Measurements from ENCODE around the gene TRIM22.
A peak's percentile ranks its signal among the peaks of the same experiment; 100 is the strongest.
"Not testable (repeated sequence)": the region's sequence is repeated elsewhere in the genome, so short reads cannot be mapped to it uniquely, and the experiment has no call there.

TRIM22 gene

GRCh38 chr11:5682890-5683441 is 6.6 kb upstream of the TRIM22 start:
- Mint-ChIP-seq H3K4me1 (ENCODE audit: low read depth) (peaks cover 39% of the 10 kb centered on the region), H3K4me3 (peak overlapping the region; percentile 98)

GRCh38 chr11:5683620-5684019 is 6.0 kb upstream of the TRIM22 start:
- Mint-ChIP-seq H3K27ac (peak overlapping the region; percentile 98), H3K36me3 (ENCODE audit: low read depth) (peaks cover 23% of the 10 kb centered on the region), H3K4me1 (ENCODE audit: low read depth) (peaks cover 43% of the 10 kb centered on the region), H3K4me3 (peak overlapping the region; percentile 98)
- H3K9me3 Mint-ChIP-seq; H3K27me3 Mint-ChIP-seq (ENCODE audit: low read depth): not testable (repeated sequence)

More at GRCh38 chr11:5682890-5683441, 6.6 kb upstream of the TRIM22 start:
- not testable (repeated sequence) for H3K9me3 Mint-ChIP-seq; H3K27ac Mint-ChIP-seq; H3K27me3 Mint-ChIP-seq (ENCODE audit: low read depth)
- peaks cover 28% of the 10 kb centered on the region for H3K36me3 Mint-ChIP-seq (ENCODE audit: low read depth)

- Mint-ChIP-seq H3K27ac (peak overlapping the region; percentile 98), H3K36me3 (ENCODE audit: low read depth) (peaks cover 18% of the 10 kb centered on the region), H3K9me3 (no peaks in the 10 kb centered on the region), H3K4me3 (peak overlapping the region; percentile 98), H3K27me3 (ENCODE audit: low read depth) (no peaks in the 10 kb centered on the region), H3K4me1 (ENCODE audit: low read depth) (peaks cover 37% of the 10 kb centered on the region)
These were observed 5.4 kb upstream of the TRIM22 start for GRCh38 chr11:5684036-5684645.

DNA sequence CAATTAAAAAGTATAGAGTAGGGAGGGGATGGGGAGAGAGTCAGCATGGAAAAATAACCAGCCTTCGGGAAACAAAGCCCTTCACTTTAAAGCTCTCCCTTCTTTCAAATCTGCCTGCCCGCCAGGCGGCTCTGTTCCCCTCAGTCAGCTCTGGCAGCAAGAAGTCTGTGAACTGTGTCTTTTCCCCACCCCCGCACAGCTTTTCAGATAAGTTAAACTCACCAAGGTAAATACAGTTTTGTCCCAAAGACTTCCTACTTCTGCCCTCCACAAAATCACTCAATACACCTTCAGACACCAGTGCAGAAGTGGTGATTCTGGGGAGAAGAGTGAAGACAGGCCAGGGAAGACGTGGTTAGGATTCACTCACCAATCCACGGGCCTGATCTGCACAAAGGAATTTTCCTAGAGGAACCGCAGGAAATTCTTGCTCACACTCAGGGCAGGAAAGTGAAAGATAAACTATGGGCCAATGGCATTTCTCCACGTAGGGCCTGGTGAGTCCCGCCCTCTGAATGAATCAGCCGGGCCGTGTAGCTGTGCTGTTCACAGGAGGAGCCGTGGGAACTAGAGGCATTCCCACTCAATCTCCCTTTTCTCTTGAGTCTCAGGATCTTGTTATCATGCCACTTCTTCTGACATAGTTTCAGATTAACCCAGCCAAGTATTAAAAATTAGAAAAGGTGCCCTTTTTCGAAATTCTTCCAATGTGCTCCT is 4.8 kb upstream of the TRIM22 start, which contains the start of gene TRIM5:
Gene TRIM5, minus strand, starts transcription at position 429 of the 717 bp plus-strand sequence. CDS start 4,897 bp downstream, outside the sequence.
- H3K27ac Mint-ChIP-seq: peak within 1 kb of the TSS; percentile 98
- no peaks in the 10 kb centered on the region for H3K27me3 Mint-ChIP-seq (ENCODE audit: low read depth)
- peaks cover 14% of the 10 kb centered on the region for H3K36me3 Mint-ChIP-seq (ENCODE audit: low read depth)
- H3K4me1 Mint-ChIP-seq (ENCODE audit: low read depth): peaks cover 38% of the 10 kb centered on the region
- H3K4me3 Mint-ChIP-seq: peak within 1 kb of the TSS; percentile 98
- H3K9me3 Mint-ChIP-seq: no peaks in the 10 kb centered on the region

DNA sequence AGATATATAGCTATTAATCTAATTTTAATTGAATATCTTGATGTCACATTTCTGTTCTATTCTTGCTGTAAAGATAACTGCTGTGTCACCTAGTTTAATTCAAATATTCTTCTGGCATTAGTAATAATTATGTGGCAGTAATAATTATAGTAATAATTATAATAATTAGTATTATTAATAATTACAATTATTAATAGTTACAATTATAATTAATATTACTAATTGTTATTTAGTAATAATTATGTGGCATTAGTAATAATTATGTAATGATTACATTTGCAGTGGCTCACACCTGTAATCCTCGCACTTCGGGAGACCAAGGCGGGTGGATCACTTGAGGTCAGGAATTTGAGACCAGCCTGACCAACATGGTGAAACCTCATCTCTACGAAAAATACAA is 3.2 kb upstream of the TRIM22 start:
- no peak overlapping the region for H3K4me3 Mint-ChIP-seq
- H3K36me3 Mint-ChIP-seq (ENCODE audit: low read depth): peaks cover 20% of the 10 kb centered on the region
- H3K27ac Mint-ChIP-seq: no peak overlapping the region
- no peaks in the 10 kb centered on the region for H3K27me3 Mint-ChIP-seq (ENCODE audit: low read depth)
- H3K4me1 Mint-ChIP-seq (ENCODE audit: low read depth): peaks cover 38% of the 10 kb centered on the region
- no peaks in the 10 kb centered on the region for H3K9me3 Mint-ChIP-seq

DNA sequence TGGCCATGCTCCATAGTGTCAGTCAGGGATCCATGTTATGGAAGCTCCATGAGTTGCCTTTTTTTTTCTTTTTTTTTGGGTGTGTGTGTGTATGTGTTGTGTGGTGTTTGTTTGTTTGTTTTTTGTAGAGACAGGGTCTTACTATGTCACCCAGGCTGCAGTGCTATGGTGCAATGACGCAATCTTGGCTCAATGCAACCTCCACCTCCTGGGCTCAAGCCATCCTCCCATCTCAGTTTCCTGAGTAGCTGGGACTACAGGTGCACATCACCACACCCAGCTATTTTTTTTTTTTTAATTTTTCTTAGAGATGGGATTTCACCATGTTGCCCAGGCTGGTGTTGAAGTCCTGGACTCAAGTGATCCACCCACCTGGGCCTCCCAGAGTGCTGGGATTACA is 1.1 kb upstream of the TRIM22 start:
- Mint-ChIP-seq H3K4me3 (no peak overlapping the region), H3K9me3 (no peaks in the 10 kb centered on the region), H3K36me3 (ENCODE audit: low read depth) (peaks cover 29% of the 10 kb centered on the region), H3K27ac (peak overlapping the region; percentile 46), H3K4me1 (ENCODE audit: low read depth) (peaks cover 43% of the 10 kb centered on the region), H3K27me3 (ENCODE audit: low read depth) (no peaks in the 10 kb centered on the region)

DNA sequence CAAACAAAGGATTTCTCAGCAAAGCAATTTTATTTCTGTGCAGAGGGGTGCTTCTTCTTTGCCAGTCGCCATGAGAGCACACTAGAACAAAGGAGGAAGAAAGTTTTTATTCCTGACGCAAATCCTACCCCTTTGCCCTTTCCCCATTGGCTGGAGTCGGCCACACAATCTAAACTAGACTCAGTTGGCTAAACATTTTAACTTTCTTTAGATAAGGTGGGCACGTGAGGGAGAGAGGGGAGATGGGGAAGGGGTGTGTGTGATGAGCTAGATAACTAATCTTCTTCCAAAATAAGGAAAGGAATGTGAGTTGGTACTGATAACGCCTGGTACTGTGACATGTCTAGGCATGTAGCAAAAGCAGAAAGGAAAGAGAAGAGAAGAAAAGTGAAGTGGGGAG is 626 bp downstream of the TRIM22 start:
- H3K9me3 Mint-ChIP-seq: no peaks in the 10 kb centered on the region
- peak overlapping the region; percentile 88 for H3K27ac Mint-ChIP-seq
- no peaks in the 10 kb centered on the region for H3K27me3 Mint-ChIP-seq (ENCODE audit: low read depth)
- H3K4me1 Mint-ChIP-seq (ENCODE audit: low read depth): peaks cover 39% of the 10 kb centered on the region
- H3K36me3 Mint-ChIP-seq (ENCODE audit: low read depth): peaks cover 38% of the 10 kb centered on the region
- H3K4me3 Mint-ChIP-seq: peak overlapping the region; percentile 92

DNA sequence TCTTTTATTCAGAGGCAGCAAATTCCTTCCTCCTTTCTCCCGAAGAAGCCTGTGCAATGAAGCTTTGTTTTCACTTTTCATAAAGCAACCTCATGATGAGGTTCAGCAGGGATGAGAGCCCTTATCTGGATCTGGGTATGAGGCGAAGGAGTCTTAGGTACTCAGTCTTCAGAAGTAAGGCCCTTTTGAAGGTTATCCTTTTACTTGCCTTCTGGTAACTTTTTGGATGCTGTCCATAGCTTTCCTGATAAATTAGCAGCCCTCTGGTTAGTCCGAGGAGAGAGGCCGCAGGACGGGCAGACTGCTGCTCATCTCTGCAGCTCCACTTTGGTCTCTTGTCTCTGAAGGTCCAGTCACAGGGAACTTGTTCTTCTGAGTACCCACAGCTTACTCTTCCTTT is 1.1 kb downstream of the TRIM22 start:
- Mint-ChIP-seq H3K36me3 (ENCODE audit: low read depth) (peaks cover 38% of the 10 kb centered on the region), H3K27ac (peak overlapping the region; percentile 88), H3K9me3 (no peaks in the 10 kb centered on the region), H3K4me1 (ENCODE audit: low read depth) (peaks cover 38% of the 10 kb centered on the region), H3K27me3 (ENCODE audit: low read depth) (no peaks in the 10 kb centered on the region), H3K4me3 (peak overlapping the region; percentile 92)

- Mint-ChIP-seq H3K36me3 (ENCODE audit: low read depth) (peaks cover 43% of the 10 kb centered on the region), H3K27ac (peak overlapping the region; percentile 88), H3K4me1 (ENCODE audit: low read depth) (peaks cover 42% of the 10 kb centered on the region), H3K4me3 (peak overlapping the region; percentile 92)
- not testable (repeated sequence) for H3K27me3 Mint-ChIP-seq (ENCODE audit: low read depth); H3K9me3 Mint-ChIP-seq
These were observed 1.8 kb downstream of the TRIM22 start for GRCh38 chr11:5691238-5691963.

DNA sequence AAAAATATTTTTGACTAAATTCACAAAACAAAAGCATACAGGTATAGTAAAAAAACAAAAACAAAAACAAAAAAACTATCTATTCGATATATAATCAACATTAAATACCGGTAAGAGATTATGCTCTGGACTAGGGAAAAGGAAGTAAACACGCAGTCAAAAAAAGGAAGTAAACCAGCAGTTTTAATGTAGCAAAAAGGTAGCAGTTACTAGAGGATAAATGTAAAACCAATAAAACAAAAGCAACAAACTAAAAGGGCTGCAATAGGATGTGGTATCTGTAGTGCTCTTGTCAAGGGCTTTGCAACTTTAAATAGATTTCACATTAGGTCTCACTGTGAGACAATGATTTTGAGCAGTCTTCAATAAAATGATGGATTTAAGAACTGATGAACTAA is 2.4 kb downstream of the TRIM22 start:
- peak overlapping the region; percentile 92 for H3K4me3 Mint-ChIP-seq
- peaks cover 47% of the 10 kb centered on the region for H3K36me3 Mint-ChIP-seq (ENCODE audit: low read depth)
- H3K9me3 Mint-ChIP-seq: no peaks in the 10 kb centered on the region
- H3K4me1 Mint-ChIP-seq (ENCODE audit: low read depth): peaks cover 44% of the 10 kb centered on the region
- H3K27me3 Mint-ChIP-seq (ENCODE audit: low read depth): no peaks in the 10 kb centered on the region
- peak overlapping the region; percentile 67 for H3K27ac Mint-ChIP-seq

GRCh38 chr11:5694642-5695041 is 5.1 kb downstream of the TRIM22 start:
- peak overlapping the region; percentile 39 for H3K4me3 Mint-ChIP-seq
- H3K36me3 Mint-ChIP-seq (ENCODE audit: low read depth): peaks cover 63% of the 10 kb centered on the region

DNA sequence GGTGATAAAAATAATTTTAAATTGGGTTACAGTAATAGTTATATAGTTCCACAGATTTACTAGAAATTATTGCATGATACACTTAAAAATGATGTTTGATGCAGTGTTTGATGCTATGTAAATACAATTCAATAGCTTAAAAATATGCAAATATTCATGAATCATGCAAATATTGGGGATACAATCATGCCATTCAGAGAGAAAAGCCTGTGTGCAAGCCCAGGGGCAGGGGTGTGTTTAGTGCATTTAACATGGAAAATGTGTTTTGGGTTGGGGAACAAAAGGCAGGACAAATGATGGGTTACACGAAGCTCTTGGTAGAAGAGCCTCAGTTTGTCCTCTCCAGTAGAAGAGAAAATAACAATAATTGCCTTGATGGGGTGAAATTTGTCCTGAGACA is 6.0 kb downstream of the TRIM22 start:
- Mint-ChIP-seq H3K9me3 (no peaks in the 10 kb centered on the region), H3K36me3 (ENCODE audit: low read depth) (peaks cover 64% of the 10 kb centered on the region), H3K27ac (no peak overlapping the region), H3K4me1 (ENCODE audit: low read depth) (peaks cover 42% of the 10 kb centered on the region), H3K27me3 (ENCODE audit: low read depth) (no peaks in the 10 kb centered on the region), H3K4me3 (no peak overlapping the region)

More at GRCh38 chr11:5694642-5695041, 5.1 kb downstream of the TRIM22 start:
- no peaks in the 10 kb centered on the region for H3K9me3 Mint-ChIP-seq
- H3K27ac Mint-ChIP-seq: no peak overlapping the region
- peaks cover 44% of the 10 kb centered on the region for H3K4me1 Mint-ChIP-seq (ENCODE audit: low read depth)
- H3K27me3 Mint-ChIP-seq (ENCODE audit: low read depth): no peaks in the 10 kb centered on the region

DNA sequence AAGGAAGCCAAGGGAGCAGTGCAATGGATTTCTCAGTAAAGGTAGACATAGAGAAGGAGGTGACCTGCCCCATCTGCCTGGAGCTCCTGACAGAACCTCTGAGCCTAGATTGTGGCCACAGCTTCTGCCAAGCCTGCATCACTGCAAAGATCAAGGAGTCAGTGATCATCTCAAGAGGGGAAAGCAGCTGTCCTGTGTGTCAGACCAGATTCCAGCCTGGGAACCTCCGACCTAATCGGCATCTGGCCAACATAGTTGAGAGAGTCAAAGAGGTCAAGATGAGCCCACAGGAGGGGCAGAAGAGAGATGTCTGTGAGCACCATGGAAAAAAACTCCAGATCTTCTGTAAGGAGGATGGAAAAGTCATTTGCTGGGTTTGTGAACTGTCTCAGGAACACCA is 6.6 kb downstream of the TRIM22 start:
- Mint-ChIP-seq H3K4me3 (no peak overlapping the region), H3K9me3 (no peaks in the 10 kb centered on the region), H3K36me3 (ENCODE audit: low read depth) (peaks cover 62% of the 10 kb centered on the region), H3K4me1 (ENCODE audit: low read depth) (peaks cover 47% of the 10 kb centered on the region), H3K27ac (no peak overlapping the region), H3K27me3 (ENCODE audit: low read depth) (no peaks in the 10 kb centered on the region)

GRCh38 chr11:5698281-5698680 is 8.7 kb downstream of the TRIM22 start:
- peaks cover 49% of the 10 kb centered on the region for H3K4me1 Mint-ChIP-seq (ENCODE audit: low read depth)
- no peaks in the 10 kb centered on the region for H3K27me3 Mint-ChIP-seq (ENCODE audit: low read depth)
- H3K27ac Mint-ChIP-seq: no peak overlapping the region
- H3K36me3 Mint-ChIP-seq (ENCODE audit: low read depth): peaks cover 62% of the 10 kb centered on the region
- H3K4me3 Mint-ChIP-seq: no peak overlapping the region
- H3K9me3 Mint-ChIP-seq: no peaks in the 10 kb centered on the region

All from T-helper 1 cell treated with Interleukin-12 subunit alpha and Interleukin-12 subunit beta and Interleukin-4 antibody, amounts not matched to agents 30 μg/mL and 1 μg/mL, for 36 hours (primary cell).